ENCODE measurements around the gene NAGA.

The NAGA gene

GRCh38 chr22:42039271-42039670 is 31.3 kb downstream of the NAGA start:
- DNase-seq (ENCODE audit: low spot score), result no peak

GRCh38 chr22:42035256-42035655 is 35.4 kb downstream of the NAGA start:
- DNase-seq (ENCODE audit: low spot score), result no peak

- DNase-seq (ENCODE audit: low spot score), result no peak
Measured at GRCh38 chr22:42033263-42034181, 37.1 kb downstream of the NAGA start.

GRCh38 chr22:42026705-42027104 is 43.9 kb downstream of the NAGA start:
- no peak for DNase-seq (ENCODE audit: low spot score)

GRCh38 chr22:42025421-42025820 is 45.2 kb downstream of the NAGA start:
- DNase-seq (ENCODE audit: low spot score), result no peak

- peak; percentile 69 for DNase-seq (ENCODE audit: low spot score)
Measured at GRCh38 chr22:42022162-42022847, 48.3 kb downstream of the NAGA start.

GRCh38 chr22:42021571-42021970 is 49.0 kb downstream of the NAGA start:
- no peak for DNase-seq (ENCODE audit: low spot score)

- DNase-seq (ENCODE audit: low spot score), result no peak
Measured at GRCh38 chr22:42018224-42018623, 52.4 kb downstream of the NAGA start.

GRCh38 chr22:42016111-42016510 is 54.5 kb downstream of the NAGA start:
- no peak for DNase-seq (ENCODE audit: low spot score)

- no peak for DNase-seq (ENCODE audit: low spot score)
Measured at GRCh38 chr22:42013385-42013784, 57.2 kb downstream of the NAGA start.

- DNase-seq (ENCODE audit: low spot score), result no peak
Measured at GRCh38 chr22:42010778-42011177, 59.8 kb downstream of the NAGA start.

Measured in SW480 (cell line).